Renal cortex interstitium (tissue), 3 donors: ENCODE measurements around the gene FUNDC2. TPM values are rescaled to one million over a fixed set of nuclear protein-coding genes. Genes with fewer than 3 reads are reported as not detected.

Experiments used
- polyA plus RNA-seq, 3 donors: library from polyadenylated mRNA; unstranded; fragments of 120-200 nt; gene quantifications; one replicate each; pipeline ENCODE4 v1.2.1, GENCODE V29; 2013; ENCODE audit not compliant: insufficient read length in 3 of 3

Gene FUNDC2
- polyA plus RNA-seq, 3 donors, result 100 to 118 (median 117) TPM

Other genes starting within 250 kb of the FUNDC2 start
- 10 to 100 TPM; 31.0 to 42.1 (median 39.5) TPM for gene MPP1, start 221.4 kb upstream of the FUNDC2 start, polyA plus RNA-seq
- gene SMIM9, start 192.2 kb upstream of the FUNDC2 start, polyA plus RNA-seq, result not detected
- 10 to 100 TPM in 2 of 3 donors, 1 to 10 TPM in 1; 8.5 to 23.9 (median 20.5) TPM for gene F8A1, start 140.5 kb upstream of the FUNDC2 start, polyA plus RNA-seq
- gene F8, start 4.1 kb upstream of the FUNDC2 start, polyA plus RNA-seq, result 10 to 100 TPM; 12.2 to 18.7 (median 12.7) TPM
- gene CMC4, start 44.3 kb downstream of the FUNDC2 start, polyA plus RNA-seq, result 1 to 10 TPM; 5.2 to 8.9 (median 8.0) TPM
- gene MTCP1, start 44.3 kb downstream of the FUNDC2 start, polyA plus RNA-seq, result 10 to 100 TPM; 18.8 to 26.2 (median 18.9) TPM
- 10 to 100 TPM; 25.5 to 31.0 (median 27.4) TPM for gene BRCC3, start 44.7 kb downstream of the FUNDC2 start, polyA plus RNA-seq
- 10 to 100 TPM; 68.8 to 88.8 (median 70.2) TPM for gene VBP1, start 189.6 kb downstream of the FUNDC2 start, polyA plus RNA-seq
- gene RAB39B, start 237.6 kb downstream of the FUNDC2 start, polyA plus RNA-seq, result 1 to 10 TPM; 2.3 to 3.6 (median 3.0) TPM